GM21576 (cell line): ENCODE results near the gene TET2.

Experiments
- ATAC-seq: cut with Tn5 transposase; IDR thresholded peaks from one replicate; pipeline ENCODE4 v1.9.1; 2021; ENCODE audit warnings: mild to moderate bottlenecking, moderate library complexity; ENCODE audit not compliant: unreplicated experiment

Gene TET2

GRCh38 chr4:105146276-105147015 lies at the start of gene TET2:
TET2 (plus strand) TSS chr4:105146876; CDS start chr4:105233943, 87,067 bp downstream.
- peak; percentile 76 for ATAC-seq

DNA sequence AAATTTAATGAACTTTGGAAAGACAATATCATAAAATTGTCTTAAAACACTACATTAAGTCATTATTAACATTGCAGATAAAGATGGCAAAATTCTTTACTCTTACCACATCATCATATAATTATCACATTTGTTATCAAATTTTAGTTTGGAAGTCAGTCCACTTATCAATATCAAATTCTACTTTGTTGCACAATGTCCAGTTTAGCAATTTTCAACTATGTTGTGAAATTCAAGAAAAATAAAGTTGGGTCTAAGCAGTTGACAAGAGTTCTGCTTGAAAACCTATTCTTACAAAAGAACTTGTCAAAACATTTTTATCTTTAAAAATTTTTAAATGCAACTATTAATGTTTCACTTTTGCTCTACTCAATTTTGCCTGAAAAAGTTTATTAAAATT lies 44.7 kb upstream of the TET2 start:
- ATAC-seq: no peak

GRCh38 chr4:105106426-105106825 lies 40.2 kb upstream of the TET2 start:
- ATAC-seq: no peak

- no peak for ATAC-seq
Measured at GRCh38 chr4:105107095-105107856, 39.4 kb upstream of the TET2 start.

GRCh38 chr4:105108971-105109370 lies 37.7 kb upstream of the TET2 start:
- no peak for ATAC-seq

GRCh38 chr4:105112274-105112673 lies 34.4 kb upstream of the TET2 start:
- no peak for ATAC-seq

GRCh38 chr4:105113800-105114199 lies 32.9 kb upstream of the TET2 start:
- ATAC-seq: no peak

- no peak for ATAC-seq
Measured at GRCh38 chr4:105116616-105117319, 29.9 kb upstream of the TET2 start.

DNA sequence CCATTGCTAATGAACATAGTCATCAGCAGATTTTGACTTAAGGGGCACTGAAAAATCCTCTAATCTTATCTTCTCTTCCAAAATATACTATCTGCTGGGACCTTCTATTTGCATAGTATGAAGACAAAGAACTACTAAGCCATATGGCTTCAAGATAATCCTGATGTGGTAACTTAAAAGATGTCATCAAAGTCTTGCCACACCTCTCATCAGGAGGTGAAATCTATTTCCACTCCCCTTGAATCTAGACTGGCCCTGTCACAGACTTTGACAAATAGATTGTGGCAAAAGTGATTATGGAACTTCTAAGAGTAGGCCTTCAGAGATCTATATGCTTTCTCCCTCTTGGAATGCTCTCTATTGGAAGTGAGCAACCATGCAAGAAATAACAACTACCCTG lies 27.3 kb upstream of the TET2 start:
- no peak for ATAC-seq

- ATAC-seq: no peak
Measured at GRCh38 chr4:105120626-105121025, 26.1 kb upstream of the TET2 start.

- no peak for ATAC-seq
Measured at GRCh38 chr4:105122350-105122749, 24.3 kb upstream of the TET2 start.

DNA sequence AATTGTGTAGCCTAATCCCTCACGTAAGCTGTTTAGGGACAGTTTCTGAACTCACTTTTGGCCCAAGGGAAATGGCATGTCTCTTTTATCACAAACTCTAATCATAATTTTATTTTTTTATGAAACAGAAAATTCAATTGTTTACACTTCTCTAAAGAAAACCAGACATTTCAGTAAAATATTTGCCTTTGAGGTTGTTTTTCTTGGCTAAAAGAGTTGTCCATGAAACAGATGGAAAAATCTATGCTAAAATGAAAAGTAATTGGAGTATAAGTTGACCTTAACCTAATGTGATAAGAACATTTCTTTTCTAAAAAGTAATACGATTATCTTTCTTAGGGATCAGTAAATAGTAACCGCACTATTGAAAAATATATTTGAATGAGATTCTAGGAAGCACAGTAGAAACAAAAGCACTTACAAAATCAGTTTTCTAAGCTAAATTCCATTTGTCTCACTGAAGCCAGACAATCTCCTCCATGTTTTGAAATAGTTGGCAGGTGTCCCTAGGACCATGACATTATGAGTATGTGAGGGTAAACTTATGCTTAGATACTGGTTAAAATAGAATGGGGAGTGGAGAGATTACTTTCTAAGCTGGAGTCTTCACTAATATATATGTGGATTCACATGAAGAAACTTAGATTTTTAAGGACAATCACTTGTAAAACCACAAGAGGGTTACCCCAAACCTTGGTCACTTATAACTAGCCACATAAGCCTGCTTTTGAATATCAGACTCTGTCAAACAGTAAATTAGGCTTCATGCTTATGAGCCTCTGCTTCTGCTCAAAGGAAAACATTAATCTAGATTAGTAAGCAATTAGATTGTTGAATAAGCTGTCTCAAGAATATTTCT lies 20.1 kb upstream of the TET2 start:
- no peak for ATAC-seq

DNA sequence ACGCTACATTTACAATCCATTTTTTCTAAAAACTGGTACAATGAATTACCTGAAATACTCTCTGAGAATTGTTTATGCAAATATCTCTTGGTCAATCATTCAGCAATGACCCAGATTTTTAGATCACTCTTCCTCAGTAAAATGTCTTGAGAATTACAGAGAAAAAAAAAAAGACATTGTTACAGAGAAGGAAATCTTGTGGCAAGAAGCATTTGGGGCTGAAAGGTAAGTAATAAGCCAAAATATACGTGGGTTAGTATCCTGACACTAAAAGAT lies 19.6 kb upstream of the TET2 start:
- ATAC-seq: no peak

DNA sequence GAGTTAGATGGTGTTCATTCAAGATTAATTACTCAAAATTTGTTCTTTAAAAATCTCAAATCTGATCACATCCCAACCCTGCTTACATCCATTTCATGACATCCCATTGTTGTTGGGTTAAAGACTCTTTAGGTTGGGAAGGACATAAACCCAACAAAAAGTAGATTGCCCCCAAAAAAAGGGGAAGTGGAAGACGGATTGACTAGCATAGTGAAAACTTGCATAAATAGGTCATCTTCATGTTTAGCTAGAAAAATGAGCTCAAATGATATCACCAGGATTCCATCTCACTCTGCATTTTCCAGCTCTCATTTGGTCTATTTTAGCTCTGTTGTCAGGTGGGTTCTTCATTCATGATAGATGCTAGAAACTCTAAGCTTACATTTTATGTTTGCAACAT lies 18.5 kb upstream of the TET2 start:
- ATAC-seq: no peak

DNA sequence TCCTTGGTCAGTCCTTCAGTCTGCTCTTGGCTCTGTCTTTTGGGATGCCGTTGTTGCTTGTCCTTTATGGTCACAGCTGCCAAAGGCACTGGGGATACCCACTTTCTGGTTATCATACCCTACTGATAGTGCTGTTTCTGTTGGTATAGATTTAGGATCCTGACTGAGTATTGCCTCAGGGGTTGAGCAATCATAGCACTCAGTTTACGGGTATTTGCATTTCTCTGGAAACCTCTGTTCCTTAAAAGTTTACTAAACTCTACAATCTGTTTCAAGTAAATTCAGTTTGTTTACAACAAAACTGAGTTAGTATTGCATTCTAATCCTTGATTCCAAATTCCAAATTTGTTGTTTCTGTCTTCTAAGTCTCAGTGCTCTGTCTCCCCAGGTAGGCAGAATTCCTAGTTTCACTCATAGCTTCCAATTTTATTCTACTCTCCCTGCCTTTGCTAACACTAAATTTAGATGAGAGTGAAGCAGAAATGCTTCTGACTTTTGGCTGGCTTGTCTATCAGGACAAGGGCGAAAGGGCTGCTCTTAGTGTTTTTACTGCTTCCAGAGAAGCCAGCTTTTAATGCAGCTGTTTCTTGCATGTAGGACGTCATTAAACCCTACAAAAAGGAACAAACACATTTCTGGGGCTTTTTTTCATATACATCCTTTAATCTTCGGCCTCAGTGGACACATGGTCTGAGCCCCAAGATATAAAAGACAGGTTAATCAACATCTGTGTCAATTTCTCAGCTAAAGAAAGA lies 17.2 kb upstream of the TET2 start:
- ATAC-seq: no peak

DNA sequence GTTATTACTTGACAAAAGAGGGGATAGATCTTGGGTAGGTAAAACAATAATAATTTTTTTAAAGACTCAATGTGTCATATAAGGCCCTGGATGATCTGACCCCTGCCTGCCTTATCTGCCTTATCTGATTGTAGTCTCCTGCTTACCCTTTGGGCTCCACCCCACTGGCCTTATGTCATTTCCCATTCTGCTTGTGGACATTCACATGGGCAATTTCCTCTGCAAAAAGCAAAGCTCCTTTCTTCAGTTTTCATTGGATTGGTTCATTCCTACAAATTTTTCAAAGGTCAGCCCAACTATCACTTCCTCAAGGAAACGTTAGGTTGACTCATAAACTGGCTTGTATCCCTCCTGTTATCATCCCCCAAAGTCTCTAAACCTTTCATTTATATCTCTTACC lies 15.7 kb upstream of the TET2 start:
- no peak for ATAC-seq

DNA sequence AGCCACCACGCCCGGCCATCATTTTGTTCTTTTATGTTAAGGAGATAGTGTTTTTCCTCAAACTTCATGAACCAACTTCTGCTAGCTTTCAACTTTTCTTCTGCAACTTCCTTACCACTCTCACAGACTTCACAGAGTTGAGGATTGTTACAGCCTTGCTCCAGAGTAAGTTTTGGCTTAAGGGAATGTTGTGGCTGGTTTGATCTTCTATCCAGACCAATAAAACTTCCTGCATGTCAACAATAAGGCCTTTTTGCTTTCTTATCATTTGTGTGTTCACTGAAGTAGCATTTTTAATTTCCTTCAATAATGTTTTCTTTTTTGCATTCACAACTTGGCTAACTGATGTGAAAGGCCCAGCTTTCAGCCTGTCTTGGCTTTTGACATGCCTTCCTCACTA lies 12.7 kb upstream of the TET2 start:
- no peak for ATAC-seq

DNA sequence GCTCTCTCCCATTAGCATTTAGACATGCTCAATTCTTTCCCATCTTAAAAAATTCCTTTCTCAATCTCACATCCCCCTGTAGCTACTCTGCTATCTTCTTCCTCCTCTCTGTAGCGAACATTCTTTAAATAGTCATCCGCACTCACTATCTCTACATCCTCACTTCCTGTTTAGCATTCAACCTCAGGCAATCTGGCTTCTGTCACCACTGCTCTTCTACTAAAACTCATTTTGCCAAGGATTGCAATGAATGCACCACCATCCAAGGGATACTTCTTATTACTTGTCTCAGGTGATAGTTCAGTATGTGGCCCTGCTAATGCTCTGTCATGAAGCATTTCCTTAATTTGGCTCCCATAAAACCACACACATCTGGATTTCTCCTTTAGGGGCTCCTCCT lies 10.9 kb upstream of the TET2 start:
- peak; percentile 71 for ATAC-seq

DNA sequence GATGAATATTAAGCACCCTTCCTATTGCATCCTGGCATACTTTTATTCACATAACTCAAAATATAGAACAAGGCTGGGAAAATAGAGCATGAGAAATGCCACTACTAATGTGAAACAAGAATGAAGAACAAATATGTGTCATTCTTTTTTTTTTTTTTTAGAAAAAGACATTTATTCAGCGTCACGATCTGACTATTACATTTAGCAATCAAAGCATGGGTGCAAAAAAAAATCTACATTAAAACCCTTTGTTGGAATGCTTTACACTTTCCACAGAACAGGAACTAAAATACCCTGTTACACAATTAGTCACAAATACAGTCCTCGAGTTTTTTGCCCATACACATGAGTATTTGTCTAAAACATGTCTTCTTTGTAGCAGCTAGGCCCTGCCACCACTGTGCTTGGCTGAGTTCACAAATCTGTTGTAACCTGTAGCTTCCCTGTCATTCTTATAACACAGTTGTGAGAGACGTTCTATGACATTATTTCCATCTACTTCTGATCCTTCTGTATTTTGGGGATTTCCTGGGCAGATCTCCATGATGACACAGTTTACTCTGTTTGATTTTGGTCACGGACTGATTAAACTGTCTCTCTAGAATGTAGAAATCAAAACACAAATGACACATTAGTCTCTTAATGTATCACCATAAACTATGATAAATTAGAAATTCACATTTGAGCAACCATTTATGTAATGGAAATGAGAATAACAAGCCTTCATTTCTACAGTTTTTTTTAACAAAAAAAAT lies 9.4 kb upstream of the TET2 start:
- ATAC-seq: no peak

GRCh38 chr4:105139646-105140045 lies 7.0 kb upstream of the TET2 start:
- no peak for ATAC-seq
